ENCODE measurements around the gene EVC. TPM values are rescaled to one million over a fixed set of nuclear protein-coding genes. Genes with fewer than 3 reads are reported as not detected.

The EVC gene
- total and polyA plus RNA-seq, 2 of the 4 experiments (the other 2 are of a cell fraction), result 16.8 to 18.9 TPM

GRCh38 chr4:5798946-5799345 lies 87.9 kb downstream of the EVC start:
- Histone ChIP-seq H2BK20ac (ENCODE audit: low read depth, low read length) (no peak overlapping the region), H3K36me3 (ENCODE audit: control insufficient read depth, insufficient read depth, low read length) (peaks cover 59% of the 10 kb centered on the region), H4K91ac (ENCODE audit: insufficient read depth, low read depth, low read length) (no peak overlapping the region), H3K4me2 (ENCODE audit: low read depth, low read length) (no peak overlapping the region), H3K79me1 (ENCODE audit: low read depth in 1 of 2, low read length in 2 of 2) (no peaks in the 10 kb centered on the region), H3K23ac (ENCODE audit: low read depth, low read length) (no peak overlapping the region), H4K8ac (ENCODE audit: low read depth in 2 of 2, low read length in 2 of 2) (no peak overlapping the region), H2BK5ac (ENCODE audit: low read depth, low read length, poor library complexity, severe bottlenecking) (no peak overlapping the region), H3K4me3 (ENCODE audit: insufficient read depth, low read depth, low read length) (no peak overlapping the region), H3K14ac (replicated peaks; ENCODE audit: low read depth, low read length) (no peak overlapping the region), H3K4ac (ENCODE audit: low read depth, low read length) (no peak overlapping the region), H2AK9ac (replicated peaks; ENCODE audit: low read depth, low read length, poor library complexity) (no peak overlapping the region), H2BK120ac (ENCODE audit: low read depth, low read length) (no peak overlapping the region), H3K27ac (ENCODE audit: insufficient read depth, low read length) (no peak overlapping the region), H3K18ac (ENCODE audit: low read depth, low read length) (no peak overlapping the region), H3K9me1 (ENCODE audit: insufficient read depth, low read length) (peaks cover 3% of the 10 kb centered on the region; the same call in 1 of the 2 replicates), H3K27me3 (ENCODE audit: control insufficient read depth, insufficient read depth, low read length) (no peaks in the 10 kb centered on the region), H2AK5ac (ENCODE audit: low read depth, low read length) (no peak overlapping the region), H3K9me3 (ENCODE audit: control insufficient read depth, insufficient read depth, low read length) (no peaks in the 10 kb centered on the region), H3K4me1 (ENCODE audit: control insufficient read depth, insufficient read depth, low read length) (peaks cover 3% of the 10 kb centered on the region; the same call in 1 of the 2 replicates), H4K5ac (ENCODE audit: low read depth, low read length) (no peak overlapping the region), H2AFZ (replicated peaks; ENCODE audit: low read length, poor library complexity) (no peak overlapping the region), H3K56ac (ENCODE audit: extremely low read depth, insufficient read depth, low read length) (no peak overlapping the region), H3K9ac (ENCODE audit: low read depth, low read length) (no peak overlapping the region), H4K20me1 (ENCODE audit: insufficient read depth, low read length) (no peaks in the 10 kb centered on the region), H2BK15ac (ENCODE audit: low read depth, low read length) (no peak overlapping the region)
- no TSS peak for BruUV-seq (replicated peaks)
- WGBS, 2 experiments (ENCODE audit: extremely low coverage in 2 of 2, insufficient read length in 1 of 2), result 93% methylated on average over 4 of the region's 11 CpGs; no CpG with 5 or more reads in 1 of the 2 experiments
- dilution Hi-C loops (cut with HindIII; ENCODE audit: low sequenced_read_pairs, unreplicated experiment) (no loop called here), intact Hi-C loops (cut with micrococcal nuclease) (no loop called here), in situ Hi-C loops (cut with MboI; ENCODE audit: low sequenced_read_pairs) (loop anchor here (10.0 kb wide), 1 partner anchor 754 kb away; no protein-coding TSS in a partner anchor)
- TF ChIP-seq BHLHE40 (IDR thresholded peaks at IDR 0.05; ENCODE audit: low read depth, low read length), result no peak
- TF ChIP-seq MXI1 (IDR thresholded peaks at IDR 0.05; ENCODE audit: borderline replicate concordance, low read depth, low read length), result no peak
- TF ChIP-seq CEBPB (IDR thresholded peaks at IDR 0.05; ENCODE audit: low read depth, low read length), result no peak
- TF ChIP-seq RAD21 (IDR thresholded peaks at IDR 0.05; ENCODE audit: low read length), result no peak
- TF ChIP-seq RCOR1 (IDR thresholded peaks at IDR 0.05; ENCODE audit: insufficient replicate concordance, low read length), result no peak
- TF ChIP-seq ELK1 (IDR thresholded peaks at IDR 0.05; ENCODE audit: borderline replicate concordance, low read depth, low read length), result no peak
- no peak for TF ChIP-seq POLR2A (IDR thresholded peaks at IDR 0.05; ENCODE audit: low read depth, low read length)
- no peak for TF ChIP-seq USF2 (IDR thresholded peaks at IDR 0.05; ENCODE audit: low read depth, low read length)
- no peak for TF ChIP-seq CTCF (conservative IDR thresholded peaks at IDR 0.05; ENCODE audit: low read depth, low read length)
- TF ChIP-seq SMC3 (IDR thresholded peaks at IDR 0.05; ENCODE audit: low read depth, low read length), result no peak
- no peak for TF ChIP-seq MAZ (IDR thresholded peaks at IDR 0.05; ENCODE audit: borderline replicate concordance, low read depth, low read length)
- no peak for TF ChIP-seq RFX5 (IDR thresholded peaks at IDR 0.05; ENCODE audit: low read depth, low read length)
- ChIA-PET CTCF (no interaction called here), POLR2A (ENCODE audit: unreplicated experiment) (no interaction called here)
- DNase-seq, result no peak
- ATAC-seq (ENCODE audit: low read depth), result no peak

Data from IMR-90 (cell line).